ENCODE results near the gene DNMT3A.
"Not testable (repeated sequence)": the region's sequence is repeated elsewhere in the genome, so short reads cannot be mapped to it uniquely, and the experiment has no call there.

Gene DNMT3A

DNA sequence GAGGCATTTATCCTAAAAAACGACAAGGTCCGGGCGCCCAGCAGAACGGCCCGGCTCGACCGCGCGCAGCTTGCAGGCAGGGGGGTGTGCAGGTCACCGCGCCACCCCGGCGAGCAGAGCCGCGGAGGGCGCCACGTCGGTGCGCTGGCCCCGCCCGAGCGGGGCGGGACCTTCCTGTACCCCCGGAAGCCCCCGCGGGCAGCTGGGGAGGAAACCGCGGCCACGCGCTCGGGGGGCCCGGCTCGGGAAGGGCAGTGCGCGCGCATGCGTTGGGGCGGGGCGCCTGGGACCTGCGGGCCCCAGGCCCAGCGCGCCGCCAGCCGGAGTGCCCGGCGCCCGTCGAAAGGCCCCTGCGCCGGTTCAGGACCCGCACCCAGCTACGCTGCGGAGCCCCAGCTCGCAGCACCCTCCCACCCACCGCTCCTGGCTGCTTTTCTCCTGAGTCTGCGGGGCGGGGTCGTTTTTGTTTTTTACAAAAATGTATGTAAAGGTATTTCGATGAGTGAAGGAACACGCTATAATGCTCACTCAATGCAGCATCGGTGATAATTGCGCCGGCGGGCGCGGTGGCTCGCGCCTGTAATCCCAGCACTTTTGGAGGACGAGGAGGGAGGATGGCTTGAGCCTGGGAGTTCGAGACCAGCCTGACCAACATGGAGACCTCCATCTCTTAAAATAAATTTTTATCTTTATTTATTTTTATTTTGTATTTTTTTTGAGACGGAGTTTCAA, 125.6 kb downstream of the DNMT3A start:
- peak; percentile 79 to 84 for DNase-seq (ENCODE audit: extremely low read depth in 1 of 2, low read depth in 1 of 2)

DNA sequence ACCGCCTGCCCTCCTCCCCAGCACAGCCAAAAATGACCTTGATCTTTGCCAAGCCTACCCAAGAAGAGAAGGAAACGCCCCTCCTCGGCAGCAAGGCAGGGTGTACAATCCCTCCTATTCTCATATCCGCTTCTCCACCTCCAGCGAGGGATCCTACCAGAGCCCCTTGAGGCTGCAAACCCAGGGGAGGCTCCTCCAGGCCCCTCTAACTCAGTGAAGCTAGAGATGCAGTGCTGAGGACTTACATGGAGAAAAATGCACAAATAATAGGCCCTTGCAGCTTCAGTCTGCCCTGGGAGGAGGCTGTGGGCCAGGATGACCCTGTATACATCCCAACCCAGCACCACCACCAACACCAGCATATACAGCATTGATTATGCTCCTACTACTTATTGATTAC, 126.5 kb downstream of the DNMT3A start:
- no peak for DNase-seq (ENCODE audit: extremely low read depth in 1 of 2, low read depth in 1 of 2)

DNA sequence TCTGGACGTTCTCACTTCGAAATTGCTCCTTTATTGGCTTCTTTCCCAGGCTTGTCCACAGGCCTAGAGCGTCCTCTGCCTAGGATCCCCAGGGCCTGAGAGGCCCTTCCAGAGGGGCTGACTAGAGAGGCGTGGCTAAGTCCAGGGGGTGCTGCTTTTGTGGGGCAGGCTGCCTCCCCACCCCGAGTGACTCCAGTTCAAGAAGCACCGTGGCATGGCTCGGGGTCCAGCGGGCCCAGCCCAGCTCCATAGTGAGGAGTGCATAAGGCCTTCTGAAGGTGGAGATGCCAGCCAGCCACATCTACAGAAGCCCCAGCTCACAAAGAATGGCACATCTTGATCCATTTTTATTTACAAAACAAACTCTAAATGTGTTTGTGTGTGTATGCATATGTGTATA, 128.5 kb downstream of the DNMT3A start:
- DNase-seq (ENCODE audit: extremely low read depth in 1 of 2, low read depth in 1 of 2): no peak

DNA sequence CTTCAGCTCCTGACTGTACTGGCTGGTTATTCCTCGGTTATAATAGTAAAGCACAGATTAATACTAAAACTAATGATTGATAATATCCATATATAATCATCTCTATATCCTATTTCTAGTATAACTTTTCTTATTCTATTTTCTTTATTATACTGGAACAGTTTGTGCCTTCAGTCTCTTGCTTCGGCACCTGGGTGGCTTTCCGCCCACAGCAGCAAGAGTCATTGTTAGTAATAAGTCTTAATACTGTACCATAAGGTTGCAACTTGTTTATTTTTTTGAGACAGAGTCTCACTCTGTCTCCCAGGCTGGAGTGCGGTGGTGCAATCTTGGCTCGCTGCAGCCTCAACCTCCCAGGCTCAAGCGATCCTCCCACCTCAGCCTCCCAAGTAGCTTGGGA, 130.8 kb downstream of the DNMT3A start:
- not testable (repeated sequence) for DNase-seq (ENCODE audit: extremely low read depth in 1 of 2, low read depth in 1 of 2)

DNA sequence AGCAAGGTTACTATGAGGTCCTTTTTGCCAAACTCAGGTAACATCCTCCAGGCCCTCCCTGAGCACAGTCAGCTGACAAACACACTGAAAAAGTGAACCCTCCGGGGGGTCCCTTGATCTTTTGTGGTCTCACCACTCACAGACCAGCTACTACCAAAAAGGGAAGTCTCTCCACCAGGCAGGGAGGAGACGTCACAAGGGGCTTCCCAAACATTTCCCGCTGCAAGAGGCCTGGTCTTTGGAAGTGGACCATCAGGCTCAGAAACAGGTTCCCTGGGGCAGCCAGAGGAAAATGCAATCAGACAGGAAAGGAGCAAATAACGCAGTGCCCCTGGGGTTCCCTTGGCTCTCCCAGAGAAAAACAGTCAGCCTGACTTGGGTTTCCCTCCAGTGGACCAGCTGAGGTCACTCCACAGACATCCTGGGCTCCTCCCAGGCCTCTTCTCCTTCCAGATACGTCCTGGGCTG, 134.6 kb downstream of the DNMT3A start:
- DNase-seq (ENCODE audit: extremely low read depth in 1 of 2, low read depth in 1 of 2): no peak

DNA sequence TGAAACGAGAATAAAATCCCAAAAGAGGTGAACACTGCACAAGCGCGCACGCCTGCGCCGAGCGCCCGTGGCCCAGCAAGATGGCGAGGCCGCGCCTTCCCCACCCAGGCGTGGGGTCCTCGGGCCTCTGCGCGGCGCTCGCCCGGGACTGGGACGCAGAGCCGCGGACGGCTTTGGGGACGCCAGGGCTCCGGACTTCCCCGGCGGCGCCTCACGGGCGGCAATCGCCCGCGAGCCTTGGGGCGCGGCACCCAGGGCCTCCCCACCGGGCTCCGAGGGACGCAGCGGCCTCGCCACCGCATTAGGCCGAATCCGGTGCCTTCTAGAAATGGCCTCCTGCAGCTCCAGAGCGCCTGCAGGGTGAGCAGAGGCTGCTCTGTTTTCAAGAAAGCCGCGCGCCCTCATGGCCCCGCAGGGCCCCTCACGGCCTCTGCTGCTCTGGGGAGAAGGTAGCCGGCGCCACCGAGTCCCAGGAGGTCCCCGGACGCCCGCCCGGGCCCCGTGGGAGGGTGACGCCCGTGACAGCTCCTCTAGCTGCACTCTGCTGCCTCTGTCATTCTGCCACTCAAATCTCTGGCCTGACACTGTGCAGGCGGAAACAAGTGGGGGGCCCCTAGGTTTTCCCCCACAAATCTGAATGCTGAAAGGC, 137.4 kb downstream of the DNMT3A start:
- DNase-seq (ENCODE audit: extremely low read depth in 1 of 2, low read depth in 1 of 2): no peak

DNA sequence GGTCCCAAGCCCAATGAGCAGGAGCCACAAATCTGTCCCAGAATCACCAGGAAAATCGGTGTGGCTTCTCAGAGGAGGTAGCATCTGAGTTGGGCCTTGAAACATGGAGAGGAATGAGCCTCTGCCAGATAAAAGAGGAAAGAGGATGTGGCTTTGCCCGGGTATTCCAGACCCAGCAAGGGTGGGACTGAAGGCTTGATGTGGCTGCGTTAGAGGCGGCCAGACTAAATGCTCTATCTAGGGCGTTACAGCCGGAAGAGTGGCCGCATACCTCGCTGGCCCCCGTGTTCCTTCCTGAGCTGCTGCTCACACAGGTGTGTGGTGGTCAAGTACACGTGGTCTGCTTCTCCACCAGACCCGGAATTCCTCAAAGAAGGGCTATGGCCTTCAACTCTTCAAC, 139.4 kb downstream of the DNMT3A start:
- DNase-seq (ENCODE audit: extremely low read depth in 1 of 2, low read depth in 1 of 2): no peak

DNA sequence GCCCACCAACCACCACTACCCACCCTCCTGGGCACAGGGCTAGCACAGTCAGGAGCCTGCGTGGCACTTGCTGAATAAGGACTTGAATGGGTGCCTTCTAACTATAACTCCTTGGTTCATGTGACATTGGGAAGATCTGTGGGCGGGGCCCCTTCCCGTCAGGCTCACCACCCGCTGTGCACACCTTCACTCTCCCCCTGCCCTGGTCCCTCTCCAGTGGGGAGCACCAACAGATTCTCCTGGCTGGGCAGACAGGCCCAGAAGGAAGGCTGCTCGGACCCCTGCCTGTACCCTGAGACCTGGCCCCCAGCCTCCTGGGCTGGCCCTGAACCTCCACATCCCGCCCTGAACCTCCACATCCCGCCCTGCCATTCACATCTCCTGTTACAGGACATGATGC, 139.9 kb downstream of the DNMT3A start:
- no peak for DNase-seq (ENCODE audit: extremely low read depth in 1 of 2, low read depth in 1 of 2)

DNA sequence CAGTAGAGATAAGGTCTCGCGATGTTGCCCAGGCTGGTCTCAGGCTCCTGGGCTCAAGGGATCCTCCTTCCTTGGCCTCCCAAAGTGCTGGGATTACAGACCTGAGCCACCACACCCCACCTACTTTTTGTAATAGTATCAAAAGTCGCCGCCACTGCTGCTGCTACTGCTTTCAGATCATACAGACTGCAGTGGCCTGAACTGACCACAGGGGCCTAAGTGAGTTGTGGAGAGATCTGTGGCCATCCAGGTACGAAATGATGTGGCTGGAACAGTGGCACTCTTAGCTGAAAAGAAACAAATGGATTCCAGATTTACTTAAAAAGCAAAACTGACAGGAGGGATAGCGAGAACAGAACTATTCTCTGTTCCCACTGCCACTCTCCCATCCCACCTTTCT, 140.5 kb downstream of the DNMT3A start:
- DNase-seq (ENCODE audit: extremely low read depth in 1 of 2, low read depth in 1 of 2): no peak

DNA sequence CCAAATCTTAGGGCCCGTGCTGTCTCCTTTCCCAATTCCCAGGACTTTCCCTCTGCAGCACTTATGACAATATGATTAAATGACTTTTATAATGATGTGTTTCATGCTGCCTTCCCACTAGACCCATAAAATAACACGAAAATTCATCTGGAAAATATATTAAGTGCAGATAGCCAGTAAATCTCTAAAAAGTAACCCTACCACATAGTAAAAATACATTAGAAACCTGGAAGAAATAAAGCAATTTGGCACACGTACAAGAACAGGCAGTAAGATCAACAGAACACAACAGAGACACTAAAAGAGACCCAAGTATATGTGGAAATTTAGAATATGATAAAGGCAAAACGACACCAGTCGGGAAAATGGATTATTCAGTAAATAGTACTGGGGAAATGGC, 143.1 kb downstream of the DNMT3A start:
- no peak for DNase-seq (ENCODE audit: extremely low read depth in 1 of 2, low read depth in 1 of 2)

DNA sequence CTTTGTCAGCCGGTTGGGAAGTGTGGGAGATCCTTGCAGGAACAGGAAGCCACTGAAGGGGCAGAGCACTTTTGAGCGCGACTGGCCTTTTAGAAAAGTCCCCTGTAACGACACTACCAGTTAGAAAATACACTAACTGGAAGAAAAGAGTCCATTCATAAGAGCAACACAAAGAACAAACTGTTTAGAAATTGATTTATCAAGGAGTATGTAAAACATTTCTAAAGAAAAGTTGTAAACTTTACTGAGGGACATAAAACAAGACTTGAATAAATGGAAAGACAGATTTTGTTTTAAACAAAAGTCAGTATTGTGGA, 143.6 kb downstream of the DNMT3A start:
- DNase-seq (ENCODE audit: extremely low read depth in 1 of 2, low read depth in 1 of 2): no peak

DNA sequence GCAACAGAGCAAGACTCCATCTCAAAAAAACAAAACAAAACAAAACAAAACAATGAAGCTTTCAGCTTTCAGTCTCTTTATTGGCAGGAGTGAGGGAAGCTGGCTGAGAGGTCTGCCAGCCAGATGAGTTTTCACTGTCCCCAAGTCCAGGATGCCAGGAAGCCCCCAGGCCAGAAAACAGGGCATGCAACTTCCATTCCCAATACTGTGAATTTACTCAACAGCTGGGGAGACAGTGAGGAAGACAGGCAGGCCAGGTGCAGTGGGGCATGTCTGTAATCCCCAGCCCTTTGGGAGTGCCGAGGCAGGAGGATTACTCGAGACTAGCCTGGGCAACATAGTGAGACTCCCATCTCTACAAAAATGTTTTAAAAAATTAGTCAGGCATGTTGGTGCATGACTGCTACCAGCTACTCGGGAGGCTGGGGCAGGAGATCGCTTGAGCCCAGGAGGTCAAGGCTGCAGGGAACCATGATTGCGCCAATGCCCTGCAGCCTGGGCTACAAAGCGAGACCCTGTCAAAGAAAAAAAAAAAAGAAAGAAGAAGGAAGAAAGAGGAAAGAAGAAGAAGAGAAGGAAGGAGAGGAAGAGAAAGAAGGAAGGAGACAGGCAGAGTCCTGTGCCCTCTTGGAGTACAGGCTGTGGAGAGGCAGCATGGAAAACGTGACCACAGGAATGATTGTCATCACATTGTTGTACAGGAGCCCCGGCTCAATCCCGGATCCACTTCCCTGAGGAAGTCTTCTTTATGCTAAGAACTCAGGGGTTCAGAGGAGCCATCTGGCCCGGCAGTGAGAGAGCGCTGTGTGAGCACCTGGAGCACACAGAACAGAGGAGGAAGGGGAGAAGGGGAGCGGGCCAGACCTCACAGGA, 144.2 kb downstream of the DNMT3A start:
- DNase-seq (ENCODE audit: extremely low read depth in 1 of 2, low read depth in 1 of 2): no peak

DNA sequence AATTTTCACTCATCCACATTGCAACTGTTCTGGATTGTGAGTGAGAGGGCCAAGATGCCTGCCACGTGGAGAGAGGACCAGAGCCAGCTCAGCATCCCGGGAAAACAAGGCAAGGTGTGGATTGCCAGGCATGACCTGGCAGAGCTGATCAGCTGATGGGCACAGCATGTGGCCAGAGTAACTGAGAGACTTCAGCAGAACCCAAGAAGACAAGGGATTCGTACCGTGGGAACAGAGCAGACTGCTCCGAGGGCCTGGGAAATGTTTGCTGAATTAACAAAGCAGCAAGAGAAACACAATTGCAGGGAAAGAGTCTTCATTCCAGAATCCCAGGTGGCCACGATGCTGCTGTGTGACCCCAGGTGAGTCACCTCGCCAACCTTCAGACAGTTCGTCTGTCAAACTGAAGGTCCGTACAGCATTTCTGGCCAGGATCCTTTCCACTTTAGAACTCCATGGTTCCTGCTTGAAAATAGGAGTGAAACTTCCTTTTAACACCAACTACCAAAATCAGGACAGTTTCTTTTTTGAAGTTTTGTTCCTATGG, 147.1 kb downstream of the DNMT3A start:
- no peak for DNase-seq (ENCODE audit: extremely low read depth in 1 of 2, low read depth in 1 of 2)

DNA sequence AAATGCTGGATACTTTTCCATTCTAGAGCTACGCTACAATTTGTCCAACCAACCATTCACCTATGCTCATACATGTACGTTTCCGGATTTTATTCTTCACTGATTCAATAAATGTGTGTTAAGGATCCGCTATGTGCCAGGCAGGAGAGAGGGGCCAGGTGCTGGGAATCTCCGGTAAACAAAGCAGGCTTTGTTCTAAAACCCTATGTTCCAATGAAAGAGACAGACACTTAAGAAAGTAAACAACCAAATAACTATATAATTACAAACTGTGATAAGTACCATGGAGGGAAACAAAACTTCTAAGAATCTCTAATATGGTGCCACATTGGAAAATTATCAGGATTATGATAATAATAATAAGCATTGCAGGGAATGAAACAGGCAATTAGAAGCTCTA, 151.2 kb downstream of the DNMT3A start:
- DNase-seq (ENCODE audit: extremely low read depth in 1 of 2, low read depth in 1 of 2): no peak

DNA sequence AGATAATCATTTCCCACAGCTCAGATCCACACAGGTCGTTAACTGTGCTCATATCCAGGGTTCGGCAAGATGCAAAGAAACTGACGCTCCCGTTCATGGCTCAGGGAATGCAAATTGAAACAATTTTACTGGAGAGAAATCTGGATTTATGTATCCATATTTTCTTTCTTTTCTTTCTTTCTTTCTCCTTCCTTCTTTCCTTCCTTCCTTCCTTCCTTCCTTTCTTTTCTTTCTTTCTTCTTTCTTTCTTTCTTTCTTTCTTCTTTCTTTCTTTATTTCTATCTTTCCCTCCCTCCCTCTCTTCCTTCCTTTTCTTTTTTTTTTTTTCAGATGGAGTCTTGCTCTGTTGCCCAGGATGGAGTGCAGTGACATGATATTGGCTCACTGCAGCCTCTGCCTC, 153.3 kb downstream of the DNMT3A start:
- DNase-seq (ENCODE audit: extremely low read depth in 1 of 2, low read depth in 1 of 2): no peak

DNA sequence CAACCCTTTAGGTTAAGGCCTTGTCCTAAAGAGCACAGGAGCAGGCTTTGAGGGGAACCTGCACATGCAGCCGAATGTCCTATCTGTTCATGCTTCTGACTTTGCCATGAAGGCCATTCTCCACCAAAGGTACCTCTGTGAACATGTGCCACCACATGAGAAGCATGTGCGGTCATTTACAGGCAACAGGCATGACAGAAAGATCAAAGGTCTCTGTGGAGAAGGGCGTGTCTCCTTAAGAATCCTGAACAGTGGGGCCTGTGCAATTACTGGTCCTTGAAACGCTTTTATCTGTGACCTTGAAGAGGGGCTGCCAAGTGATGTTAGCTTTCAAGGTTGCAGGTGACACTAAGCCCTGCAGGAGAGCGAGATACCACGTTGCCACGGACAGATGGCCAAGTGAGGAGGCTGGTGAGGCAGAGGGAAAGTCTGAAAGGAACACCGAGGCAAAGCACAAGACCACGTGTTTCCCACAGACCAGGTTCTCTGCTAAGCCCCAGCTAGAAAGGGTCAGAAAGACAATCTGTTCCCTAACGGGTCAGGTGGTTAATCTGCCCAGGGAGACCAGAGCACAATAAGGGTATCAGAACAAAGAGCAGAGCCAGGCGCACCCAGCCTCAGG, 153.9 kb downstream of the DNMT3A start:
- DNase-seq (ENCODE audit: extremely low read depth in 1 of 2, low read depth in 1 of 2): no peak

DNA sequence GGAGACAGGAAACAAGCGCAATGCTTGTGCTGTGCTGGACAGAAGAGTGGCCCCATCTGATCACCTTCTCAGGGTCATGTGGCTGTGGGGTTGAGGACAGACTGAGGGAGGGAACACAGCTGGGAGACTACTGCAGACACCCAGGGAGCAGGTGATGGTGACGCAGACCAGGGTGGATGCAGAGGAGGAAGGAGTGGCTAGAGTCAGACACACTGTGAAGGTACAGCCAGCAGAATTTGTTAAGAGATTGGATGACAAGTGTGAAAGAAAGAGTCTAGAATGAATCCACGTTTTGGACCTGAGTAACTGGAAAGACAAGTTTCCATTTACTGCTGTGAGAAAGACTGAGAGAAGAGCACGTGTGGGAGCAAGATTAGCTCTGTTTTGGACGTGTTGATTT, 157.5 kb downstream of the DNMT3A start:
- DNase-seq (ENCODE audit: extremely low read depth in 1 of 2, low read depth in 1 of 2): no peak

DNA sequence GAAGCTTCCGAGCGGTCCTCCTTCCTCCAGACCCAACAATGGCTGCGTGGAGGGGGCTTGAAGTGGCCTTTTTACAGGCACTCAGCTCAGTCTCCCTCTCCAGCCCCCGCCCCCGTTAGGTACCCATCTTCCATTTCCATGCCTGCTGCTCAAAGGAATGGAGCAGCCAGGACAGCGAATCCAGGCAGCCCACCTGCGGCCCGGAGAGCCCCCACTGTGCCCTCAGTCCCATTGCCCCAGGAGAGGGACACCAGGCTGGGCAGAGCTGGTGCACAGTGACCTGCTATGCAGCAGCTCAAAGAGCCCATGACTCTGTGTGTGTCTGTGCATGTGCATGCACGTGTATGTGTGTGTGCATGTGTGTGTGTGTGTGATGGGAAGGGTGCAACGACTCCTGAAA, 162.7 kb downstream of the DNMT3A start:
- no peak for DNase-seq (ENCODE audit: extremely low read depth in 1 of 2, low read depth in 1 of 2)
